SHP77 (cell line): Measurements from ENCODE around the gene PRSS57.
A peak's percentile ranks its signal among the peaks of the same experiment; 100 is the strongest.

Source experiments
- DNase-seq, 2 experiments: peaks; one replicate each; lab custom pipeline; 2025; lab: John Stamatoyannopoulos, UW

PRSS57 gene

GRCh38 chr19:652467-653389 lies 42.5 kb downstream of the PRSS57 start:
- no peak for DNase-seq

- DNase-seq: no peak
Measured at GRCh38 chr19:651991-652390, 43.3 kb downstream of the PRSS57 start.

GRCh38 chr19:651114-651818 lies 44.0 kb downstream of the PRSS57 start:
- no peak for DNase-seq

- no peak for DNase-seq
Measured at GRCh38 chr19:650121-650520, 45.1 kb downstream of the PRSS57 start.

- DNase-seq: no peak
Measured at GRCh38 chr19:648904-649801, 46.1 kb downstream of the PRSS57 start.

- DNase-seq: no peak
Measured at GRCh38 chr19:648305-648704, 46.9 kb downstream of the PRSS57 start.

- DNase-seq: no peak
Measured at GRCh38 chr19:647566-648284, 47.5 kb downstream of the PRSS57 start.

- no peak for DNase-seq
Measured at GRCh38 chr19:646779-647565, 48.3 kb downstream of the PRSS57 start.

- no peak for DNase-seq
Measured at GRCh38 chr19:645912-646778, 49.1 kb downstream of the PRSS57 start.

GRCh38 chr19:644789-645188 lies 50.5 kb downstream of the PRSS57 start:
- DNase-seq: no peak

- DNase-seq: no peak
Measured at GRCh38 chr19:644363-644762, 50.9 kb downstream of the PRSS57 start.

GRCh38 chr19:643736-644135 lies 51.5 kb downstream of the PRSS57 start:
- DNase-seq: no peak

GRCh38 chr19:642767-643727 lies 52.2 kb downstream of the PRSS57 start:
- DNase-seq: no peak

GRCh38 chr19:641702-642101 lies 53.5 kb downstream of the PRSS57 start:
- no peak for DNase-seq

- no peak for DNase-seq
Measured at GRCh38 chr19:640606-641189, 54.6 kb downstream of the PRSS57 start.

GRCh38 chr19:640161-640558 lies 55.1 kb downstream of the PRSS57 start:
- no peak for DNase-seq

GRCh38 chr19:639253-640160 lies 55.7 kb downstream of the PRSS57 start, which contains the start of gene FGF22:
FGF22 (plus strand) TSS chr19:639879; CDS start chr19:639926, 47 bp downstream.
- DNase-seq: peak; percentile 63 to 89
